Measurements from ENCODE around the gene FBLN5.

FBLN5 gene

DNA sequence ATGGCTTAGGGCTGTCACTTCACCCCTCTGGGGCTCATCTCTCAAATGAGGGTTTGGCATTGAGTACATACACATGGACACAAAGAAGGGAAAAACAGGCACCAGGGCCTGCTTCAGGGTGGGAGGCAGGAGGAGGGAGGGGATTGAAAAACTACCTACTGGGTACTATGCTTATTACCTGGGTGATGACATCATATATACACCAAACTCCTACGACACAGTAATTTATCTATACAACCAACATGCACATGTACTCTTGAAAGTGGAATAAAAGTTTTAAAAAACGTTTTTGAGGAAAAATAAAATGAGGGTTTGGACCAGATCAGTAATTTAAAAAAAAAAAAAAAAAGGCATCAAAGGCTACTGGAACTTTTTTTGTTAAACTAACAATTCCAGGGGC, 76.6 kb downstream of the FBLN5 start:
- Mint-ChIP-seq H3K4me1 (peaks cover 98% of the 10 kb centered on the region), H3K27ac (peak overlapping the region in 1 of 2 donors; percentile 93), H3K27me3 (no peaks in the 10 kb centered on the region), H3K4me3 (peak overlapping the region; percentile 78 to 83), H3K9me3 (no peaks in the 10 kb centered on the region)
- no peak for ATAC-seq
- DNase-seq: no peak

GRCh38 chr14:91870001-91870400, 77.5 kb downstream of the FBLN5 start:
- H3K27me3 Mint-ChIP-seq: no peaks in the 10 kb centered on the region
- H3K9me3 Mint-ChIP-seq: no peaks in the 10 kb centered on the region
- H3K27ac Mint-ChIP-seq: peak overlapping the region; percentile 90 to 93
- peaks cover 95% of the 10 kb centered on the region for H3K4me1 Mint-ChIP-seq
- ATAC-seq (peak; percentile 27), DNase-seq (peak; percentile 34 to 62)
- peak overlapping the region; percentile 78 to 83 for H3K4me3 Mint-ChIP-seq

DNA sequence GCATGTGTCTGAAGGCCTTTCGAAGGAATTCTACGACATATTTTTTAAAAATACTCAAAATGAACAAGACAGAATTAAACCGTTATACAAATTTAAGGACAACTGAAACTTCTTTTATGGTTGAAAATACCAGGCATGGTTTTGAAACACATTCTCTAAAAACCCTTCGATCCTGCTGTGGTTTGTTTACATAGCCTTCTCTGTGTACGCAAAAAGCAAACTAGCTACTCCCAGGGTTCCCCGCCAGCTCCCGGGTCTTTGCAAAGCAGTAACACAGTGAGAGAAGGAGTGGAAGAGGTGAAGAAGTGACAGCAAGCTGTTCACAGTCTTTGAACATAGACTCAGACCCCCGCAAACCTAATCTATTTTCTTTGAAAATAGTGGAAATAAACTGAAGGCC, 77.9 kb downstream of the FBLN5 start:
- H3K4me1 Mint-ChIP-seq: peaks cover 95% of the 10 kb centered on the region
- no peak for ATAC-seq
- H3K27ac Mint-ChIP-seq: peak overlapping the region; percentile 90 to 93
- peak overlapping the region; percentile 78 to 83 for H3K4me3 Mint-ChIP-seq
- no peak for DNase-seq
- no peaks in the 10 kb centered on the region for H3K9me3 Mint-ChIP-seq
- H3K27me3 Mint-ChIP-seq: no peaks in the 10 kb centered on the region

DNA sequence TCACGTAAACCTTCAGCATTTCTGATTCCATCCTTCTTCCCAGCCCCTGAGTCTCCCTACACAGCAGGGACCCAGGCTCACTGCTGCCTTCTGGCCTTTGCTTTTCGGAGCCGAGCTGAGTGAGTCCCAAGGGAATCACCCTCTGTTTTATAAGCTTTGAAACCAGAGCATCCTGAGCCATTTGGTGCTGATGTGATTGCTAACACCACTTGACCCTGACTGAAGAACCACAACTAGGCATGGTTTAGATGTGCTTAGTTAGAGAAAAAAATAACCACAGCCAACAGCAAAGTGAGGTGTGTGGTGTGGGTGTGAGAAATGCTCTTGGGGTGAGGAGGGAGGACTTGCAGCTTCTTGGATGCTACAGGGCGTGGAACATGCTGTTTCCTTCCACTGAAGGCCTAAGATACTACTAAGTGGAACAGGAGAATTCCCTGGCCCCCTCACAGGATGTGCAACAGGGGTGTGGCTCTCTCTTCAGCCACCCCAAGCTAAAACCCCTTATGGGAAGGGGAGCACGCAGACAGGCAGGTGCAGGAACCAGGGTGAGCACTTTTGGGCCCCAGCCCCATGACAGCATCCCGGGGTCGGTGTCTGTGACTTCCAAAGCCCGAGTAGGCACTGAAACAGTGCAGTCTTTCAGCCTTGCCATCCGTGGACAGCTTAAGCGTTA, 80.0 kb downstream of the FBLN5 start, which contains the start of gene TC2N:
Gene TC2N (minus strand): TSS at position 221 of the 673 bp plus-strand sequence. CDS start 53,767 bp downstream, outside the sequence.
- peak; percentile 58 to 76 for DNase-seq
- no peaks in the 10 kb centered on the region for H3K9me3 Mint-ChIP-seq
- H3K27me3 Mint-ChIP-seq: no peaks in the 10 kb centered on the region
- peak within 1 kb of the TSS; percentile 88 to 95 for H3K27ac Mint-ChIP-seq
- peak; percentile 81 for ATAC-seq
- peak within 1 kb of the TSS; percentile 87 to 97 for H3K4me3 Mint-ChIP-seq
- peaks cover 95% of the 10 kb centered on the region for H3K4me1 Mint-ChIP-seq

- Mint-ChIP-seq H3K4me3 (peak overlapping the region; percentile 87 to 97), H3K4me1 (peaks cover 95% of the 10 kb centered on the region), H3K27ac (peak overlapping the region; percentile 88 to 95), H3K9me3 (no peaks in the 10 kb centered on the region), H3K27me3 (no peaks in the 10 kb centered on the region)
- DNase-seq (no peak), ATAC-seq (peak; percentile 56)
These were observed 80.8 kb downstream of the FBLN5 start for GRCh38 chr14:91866511-91867295.

DNA sequence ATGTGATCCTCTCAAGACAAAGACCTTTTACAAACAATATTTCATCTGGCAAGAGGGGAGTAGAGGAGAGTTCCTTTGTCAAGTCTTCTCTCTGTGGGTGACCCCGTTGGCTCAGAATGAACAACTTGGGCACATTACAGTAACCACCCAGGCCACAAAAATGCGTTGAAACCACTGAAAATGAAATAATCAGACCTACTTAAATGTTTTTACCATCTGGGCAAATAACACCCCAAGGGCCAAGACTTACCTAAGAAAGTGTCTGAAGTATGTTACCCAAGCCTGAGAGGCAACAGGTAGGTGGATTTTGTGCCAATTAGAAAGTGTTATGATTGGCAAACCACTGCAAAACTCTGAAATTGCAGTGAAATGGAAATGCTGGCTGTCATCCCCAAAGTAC, 81.4 kb downstream of the FBLN5 start:
- H3K27ac Mint-ChIP-seq: peak overlapping the region; percentile 82 to 89
- peak; percentile 67 for ATAC-seq
- no peaks in the 10 kb centered on the region for H3K9me3 Mint-ChIP-seq
- H3K27me3 Mint-ChIP-seq: no peaks in the 10 kb centered on the region
- DNase-seq: peak; percentile 67 to 73
- H3K4me3 Mint-ChIP-seq: peak overlapping the region; percentile 87 to 97
- peaks cover 95% of the 10 kb centered on the region for H3K4me1 Mint-ChIP-seq

- ATAC-seq (no peak), DNase-seq (no peak)
- H3K4me3 Mint-ChIP-seq: peak overlapping the region; percentile 80 to 82
- H3K4me1 Mint-ChIP-seq: peaks cover 94% of the 10 kb centered on the region
- H3K9me3 Mint-ChIP-seq: no peaks in the 10 kb centered on the region
- H3K27ac Mint-ChIP-seq: peak overlapping the region; percentile 90 to 96
- H3K27me3 Mint-ChIP-seq: no peaks in the 10 kb centered on the region
These were observed 85.1 kb downstream of the FBLN5 start for GRCh38 chr14:91862417-91862816.

- peaks cover 87% of the 10 kb centered on the region for H3K4me1 Mint-ChIP-seq
- H3K27me3 Mint-ChIP-seq: no peaks in the 10 kb centered on the region
- H3K9me3 Mint-ChIP-seq: no peaks in the 10 kb centered on the region
- H3K4me3 Mint-ChIP-seq: peak overlapping the region; percentile 77 to 85
- DNase-seq: no peak
- H3K27ac Mint-ChIP-seq: peak overlapping the region; percentile 92
- ATAC-seq: no peak
These were observed 86.4 kb downstream of the FBLN5 start for GRCh38 chr14:91861091-91861490.

DNA sequence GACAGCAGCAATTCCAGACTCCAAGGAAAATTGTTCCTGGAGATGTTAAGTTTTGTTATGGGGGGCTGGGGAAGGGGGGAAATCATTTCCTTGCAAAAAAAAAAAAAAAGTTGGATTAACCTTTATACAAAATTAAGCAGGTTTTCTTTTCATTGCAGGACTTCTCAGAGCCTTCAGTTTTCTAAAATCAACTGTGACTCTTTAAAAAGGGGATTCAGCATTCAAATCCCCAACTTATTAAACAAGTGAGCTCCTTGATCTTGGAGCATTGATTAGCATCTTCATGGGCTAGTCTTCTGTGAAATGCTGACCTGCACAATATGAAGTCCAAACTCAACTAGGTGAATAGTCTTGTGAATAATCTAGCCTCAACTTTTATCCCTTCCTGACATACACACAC, 87.3 kb downstream of the FBLN5 start:
- Mint-ChIP-seq H3K9me3 (no peaks in the 10 kb centered on the region), H3K27me3 (no peaks in the 10 kb centered on the region), H3K4me1 (peaks cover 92% of the 10 kb centered on the region), H3K27ac (no peak overlapping the region), H3K4me3 (no peak overlapping the region)
- ATAC-seq (no peak), DNase-seq (no peak)

DNA sequence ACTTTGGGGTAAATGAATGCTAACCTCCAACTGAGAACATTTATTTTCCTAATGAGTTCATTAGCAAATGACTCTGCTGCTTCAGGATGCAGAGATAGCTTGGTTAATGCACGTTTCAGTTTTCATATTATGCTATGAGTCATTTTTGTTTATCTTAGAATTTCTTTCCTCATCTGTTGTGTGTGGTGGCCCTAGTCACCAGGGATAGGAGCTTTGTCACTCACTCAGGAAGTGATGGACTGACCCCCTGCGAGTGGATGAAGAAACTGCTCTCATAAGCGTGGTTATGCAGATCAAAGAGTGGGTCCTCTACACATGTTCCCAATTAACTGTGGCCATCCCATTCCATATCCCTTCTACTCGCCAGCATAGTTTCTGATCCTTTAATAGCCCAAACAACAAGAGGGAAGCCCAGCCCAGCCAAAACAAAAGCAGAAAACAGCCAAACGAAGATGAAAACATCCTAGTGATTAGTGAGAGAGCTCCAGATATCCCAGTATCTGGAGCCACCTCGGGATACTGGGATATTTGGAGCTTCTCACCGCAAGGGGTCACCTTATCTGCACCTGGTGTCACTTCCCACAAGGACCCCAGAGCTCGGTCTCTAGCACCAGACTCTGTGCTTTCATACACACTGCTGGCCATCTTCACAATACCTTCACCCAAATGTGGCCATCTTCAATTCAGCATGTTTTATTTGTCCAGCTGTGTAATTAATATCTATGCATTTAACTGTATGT, 88.8 kb downstream of the FBLN5 start:
- Mint-ChIP-seq H3K27ac (peak overlapping the region; percentile 37 to 84), H3K4me3 (peak overlapping the region; percentile 9 to 41), H3K27me3 (no peaks in the 10 kb centered on the region), H3K9me3 (no peaks in the 10 kb centered on the region), H3K4me1 (peaks cover 89% of the 10 kb centered on the region)
- ATAC-seq: peak; percentile 90
- peak in 1 of 2 donors; percentile 37 for DNase-seq

- no peak overlapping the region for H3K27ac Mint-ChIP-seq
- no peaks in the 10 kb centered on the region for H3K27me3 Mint-ChIP-seq
- ATAC-seq: no peak
- no peak for DNase-seq
- no peaks in the 10 kb centered on the region for H3K9me3 Mint-ChIP-seq
- no peak overlapping the region for H3K4me3 Mint-ChIP-seq
- peaks cover 86% of the 10 kb centered on the region for H3K4me1 Mint-ChIP-seq
These were observed 89.9 kb downstream of the FBLN5 start for GRCh38 chr14:91857614-91858013.

- no peak for ATAC-seq
- Mint-ChIP-seq H3K27me3 (no peaks in the 10 kb centered on the region), H3K4me1 (peaks cover 58% of the 10 kb centered on the region), H3K9me3 (no peaks in the 10 kb centered on the region), H3K4me3 (no peak overlapping the region), H3K27ac (no peak overlapping the region)
- DNase-seq: no peak
These were observed 93.1 kb downstream of the FBLN5 start for GRCh38 chr14:91854327-91854934.

GRCh38 chr14:91851563-91851962, 95.9 kb downstream of the FBLN5 start:
- H3K9me3 Mint-ChIP-seq: no peaks in the 10 kb centered on the region
- no peak overlapping the region for H3K27ac Mint-ChIP-seq
- peaks cover 43% of the 10 kb centered on the region for H3K4me1 Mint-ChIP-seq
- DNase-seq (no peak), ATAC-seq (no peak)
- H3K4me3 Mint-ChIP-seq: no peak overlapping the region
- no peaks in the 10 kb centered on the region for H3K27me3 Mint-ChIP-seq

DNA sequence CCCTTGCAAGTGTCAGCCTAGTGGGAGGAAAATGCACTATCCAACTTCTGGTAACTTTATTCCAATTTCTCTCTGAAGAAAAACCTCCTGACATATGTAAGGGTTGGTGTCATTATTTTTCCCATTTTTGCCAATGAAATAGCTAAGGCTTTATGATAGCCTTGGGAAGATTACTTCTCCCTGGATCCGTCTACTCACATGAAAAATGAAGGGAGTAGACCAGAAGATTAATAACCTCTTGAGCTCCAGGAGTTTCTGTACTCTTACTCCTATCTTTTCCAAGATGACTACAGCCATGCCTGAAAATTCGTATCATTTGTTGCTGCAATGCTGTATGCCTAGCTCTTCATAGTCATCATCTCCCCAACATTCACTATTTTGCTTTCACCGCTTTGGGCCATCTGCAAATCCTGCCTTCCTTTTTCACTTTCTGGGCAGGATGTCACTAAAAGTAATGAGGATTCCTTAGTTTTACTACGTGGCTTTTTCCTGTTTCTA, 98.9 kb downstream of the FBLN5 start:
- H3K4me1 Mint-ChIP-seq: peaks cover 27% of the 10 kb centered on the region
- no peak for ATAC-seq

DNA sequence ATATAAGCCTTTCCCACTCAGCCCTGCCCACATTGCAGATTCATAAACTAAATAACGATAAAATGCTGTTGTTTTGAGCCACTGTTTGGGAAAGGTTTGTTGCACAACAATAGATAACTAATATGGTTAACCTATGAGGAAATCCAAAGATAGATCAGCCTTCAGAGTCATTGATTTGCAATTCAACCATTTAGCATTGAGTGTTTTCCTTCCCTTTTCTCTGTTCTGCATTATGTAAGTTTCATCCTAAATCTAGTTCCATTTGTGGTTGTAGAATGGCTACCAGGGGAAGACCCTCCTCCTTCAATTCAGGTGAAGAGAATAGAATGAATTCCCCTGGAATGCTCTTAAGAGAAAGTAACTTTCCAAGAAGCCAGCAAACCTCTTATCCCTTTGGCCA, 99.8 kb downstream of the FBLN5 start:
- Mint-ChIP-seq H3K4me1 (peaks cover 28% of the 10 kb centered on the region), H3K9me3 (no peaks in the 10 kb centered on the region), H3K27me3 (no peaks in the 10 kb centered on the region), H3K27ac (no peak overlapping the region), H3K4me3 (no peak overlapping the region)
- no peak for DNase-seq
- no peak for ATAC-seq

More for the DNA sequence above, 98.9 kb downstream of the FBLN5 start:
- H3K9me3 Mint-ChIP-seq: no peaks in the 10 kb centered on the region
- H3K27me3 Mint-ChIP-seq: no peaks in the 10 kb centered on the region
- no peak overlapping the region for H3K27ac Mint-ChIP-seq
- no peak overlapping the region for H3K4me3 Mint-ChIP-seq
- no peak for DNase-seq
